GM12878 (cell line): ENCODE results near the gene KCNN1. TPM values are rescaled to one million over a fixed set of nuclear protein-coding genes. Genes with fewer than 3 reads are reported as not detected.

Experiments used
- ATAC-seq: fragments of 200-7000 bp; cut with Tn5 transposase; 3 replicates; pipeline ENCODE4 v1.9.1; 2020; ENCODE audit warnings: mild to moderate bottlenecking, moderate library complexity
- BruUV-seq: library from RNA; stranded (reverse); fragments of 400-500 nt; replicated peaks from 2 replicates; lab custom pipeline; 2021; lab: Mats Ljungman, UMichigan
- CTCF ChIA-PET: fragments of 300-600 bp; sonication (Branson Sonifier 250); formaldehyde crosslinking; extraction: SDS; loops from one replicate; lab custom pipeline; 2021; ENCODE audit warnings: inconsistent platforms; lab: Yijun Ruan, JAX
- POLR2A ChIA-PET: fragments of 350-600 bp; formaldehyde crosslinking; extraction: SDS; loops from one replicate; lab custom pipeline; 2021; ENCODE audit warnings: inconsistent platforms; lab: Charles Lee
- RAD21 ChIA-PET: fragments of 300-600 bp; sonication (Branson Sonifier 250); formaldehyde crosslinking; loops from one replicate; lab custom pipeline; 2023; ENCODE audit warnings: antibody characterized with exemption; ENCODE audit not compliant: unreplicated experiment; lab: Charles Lee
- SMC1A ChIA-PET: fragments of 300-600 bp; sonication (Branson Sonifier 250); formaldehyde crosslinking; loops from one replicate; lab custom pipeline; 2023; ENCODE audit not compliant: unreplicated experiment, uncharacterized antibody; lab: Charles Lee
- DNase-seq: peaks from one replicate; pipeline ENCODE4 v3.0.0-alpha.2; 2011; ENCODE audit warnings: low read depth, low spot score
- FAIRE-seq: peaks from 3 replicates; lab custom pipeline; 2011; peaks lifted over from hg19 to GRCh38; lab: Jason Lieb, UNC
- H2AFZ ChIP-seq: 2 replicates; pipeline ENCODE4 v1.6.0; 2011; ENCODE audit warnings: low read depth, low read length, control low read depth; ENCODE audit not compliant: control insufficient read depth
- H3K27ac ChIP-seq: 2 replicates; pipeline ENCODE4 v1.5.1; 2011; ENCODE audit warnings: control low read depth; ENCODE audit not compliant: control insufficient read depth, insufficient read depth
- H3K27me3 ChIP-seq, 2 experiments: replicated peaks in 1 of 2; 2 replicates each; pipeline versions ENCODE4 v1.6.0 to v1.6.1; 2011; ENCODE audit warnings: low read length in 1 of 2; ENCODE audit not compliant: control insufficient read depth in 2 of 2, insufficient read depth in 2 of 2
- H3K36me3 ChIP-seq, 2 experiments: 2 replicates each; pipeline ENCODE4 v1.5.1; 2011; ENCODE audit warnings: low read length in 1 of 2; ENCODE audit not compliant: control insufficient read depth in 2 of 2, insufficient read depth in 2 of 2
- H3K4me1 ChIP-seq: 2 replicates; pipeline ENCODE4 v1.6.1; 2011; ENCODE audit warnings: mild to moderate bottlenecking, low read length, moderate library complexity, mixed read lengths; ENCODE audit not compliant: control insufficient read depth, insufficient read depth
- H3K4me2 ChIP-seq: 2 replicates; pipeline ENCODE4 v1.6.0; 2011; ENCODE audit warnings: control low read depth; ENCODE audit not compliant: control insufficient read depth, insufficient read depth
- H3K4me3 ChIP-seq: fragments of 200-600 bp; sonication (generic); 2 replicates; pipeline ENCODE4 v1.5.1; 2016
- H3K79me2 ChIP-seq: 2 replicates; pipeline ENCODE4 v1.6.0; 2011; ENCODE audit warnings: low read length; ENCODE audit not compliant: control insufficient read depth, insufficient read depth
- H3K9ac ChIP-seq: 2 replicates; pipeline ENCODE4 v1.8.0; 2011; ENCODE audit warnings: low read length, control low read depth, mixed read lengths; ENCODE audit not compliant: control insufficient read depth, insufficient read depth
- H3K9me3 ChIP-seq: replicated peaks from 3 replicates; pipeline ENCODE4 v1.5.1; 2011; ENCODE audit warnings: mild to moderate bottlenecking, low read length; ENCODE audit not compliant: control insufficient read depth, insufficient read depth
- H4K20me1 ChIP-seq: 2 replicates; pipeline ENCODE4 v1.6.0; 2011; ENCODE audit not compliant: control insufficient read depth, insufficient read depth
- BCL3 ChIP-seq: IDR thresholded peaks from 2 replicates; pipeline ENCODE4 v1.6.1; 2011; ENCODE audit warnings: borderline replicate concordance, low read depth, mild to moderate bottlenecking, moderate library complexity, low read length; ENCODE audit not compliant: insufficient read depth, poor library complexity, severe bottlenecking
- CBX3 ChIP-seq: fragments of 200-600 bp; sonication (generic); IDR thresholded peaks from 2 replicates; pipeline ENCODE4 v1.6.1; 2016; ENCODE audit warnings: low read depth, borderline replicate concordance
- CHD1 ChIP-seq: IDR thresholded peaks from 2 replicates; pipeline ENCODE4 v1.6.1; 2012; ENCODE audit warnings: low read depth, low read length, improper control_type of control experiment
- CHD4 ChIP-seq: fragments of 200-600 bp; sonication (generic); IDR thresholded peaks from 2 replicates; pipeline ENCODE4 v1.6.1; 2016; ENCODE audit warnings: mild to moderate bottlenecking
- HDAC2 ChIP-seq: fragments of 200-600 bp; sonication (generic); IDR thresholded peaks from 2 replicates; pipeline ENCODE4 v1.6.1; 2017
- NFYA ChIP-seq: IDR thresholded peaks from 2 replicates; pipeline ENCODE4 v1.6.1; 2011; ENCODE audit warnings: low read depth, mild to moderate bottlenecking, low read length, improper control_type of control experiment, borderline replicate concordance
- PAX8 ChIP-seq: fragments of 450-650 bp; IDR thresholded peaks from 2 replicates; pipeline ENCODE4 v1.6.1; 2017; ENCODE audit warnings: mild to moderate bottlenecking, moderate library complexity
- POLR2A ChIP-seq: IDR thresholded peaks from 2 replicates; pipeline ENCODE4 v1.6.1; 2011; ENCODE audit warnings: low read depth, mild to moderate bottlenecking, low read length
- POU2F2 ChIP-seq: IDR thresholded peaks from 3 replicates; pipeline ENCODE4 v1.6.1; 2011; ENCODE audit warnings: low read depth, mild to moderate bottlenecking, low read length, borderline replicate concordance
- RCOR1 ChIP-seq: conservative IDR thresholded peaks from 2 replicates; pipeline ENCODE4 v1.6.1; 2012; ENCODE audit warnings: low read depth, low read length, improper control_type of control experiment
- SMC3 ChIP-seq: IDR thresholded peaks from 2 replicates; pipeline ENCODE4 v1.6.1; 2011; ENCODE audit warnings: low read length, improper control_type of control experiment, borderline replicate concordance
- SP1 ChIP-seq: IDR thresholded peaks from one replicate; pipeline ENCODE4 v1.6.1; 2011; ENCODE audit warnings: low read depth, low read length
- SUPT20H ChIP-seq: IDR thresholded peaks from 2 replicates; pipeline ENCODE4 v1.6.1; 2011; ENCODE audit warnings: low read depth, mild to moderate bottlenecking, low read length, moderate library complexity, borderline replicate concordance; ENCODE audit not compliant: control insufficient read depth
- YY1 ChIP-seq: IDR thresholded peaks from 2 replicates; pipeline ENCODE4 v1.6.1; 2011; ENCODE audit warnings: low read depth, mild to moderate bottlenecking, low read length
- WGBS: methylation state at CpG from one replicate; pipeline ENCODE4 v1.1.6; 2016; ENCODE audit warnings: low lambda C conversion rate; ENCODE audit not compliant: insufficient replicate concordance, insufficient coverage; ENCODE audit errors: missing lambda C conversion rate; 5-methylcytosine and 5-hydroxymethylcytosine counted together
- in situ Hi-C: fragments of 300-500 bp; cut with MboI; formaldehyde crosslinking; loops from 9 replicates; pipeline ENCODE4 v1.14.3; 2018; ENCODE audit warnings: mixed read lengths
- intact Hi-C: fragments of 100-400 bp; cut with micrococcal nuclease; formaldehyde crosslinking; loops from one replicate; pipeline ENCODE4 v1.14.2; 2022; ENCODE audit not compliant: unreplicated experiment
- polyA plus RNA-seq, 11 experiments: library from polyadenylated mRNA; depleted of rRNA in 4 of 11; unstranded in 6 of 11; stranded (reverse) in 5 of 11; fragments of >200 nt; fragmentation: Nextera tagmentation in 4 of 11; fragmentation: Illumina TruSeq in 1 of 11; extraction: Ambion mirVana in 4 of 11; extraction: Trizol in 1 of 11; gene quantifications; 1 replicate in 1 of 11; 2 replicates in 10 of 11; pipeline versions ENCODE4 v1.2.1 to v1.2.3, GENCODE V29; 2011 to 2016; ENCODE audit warnings: inconsistent platforms in 2 of 11, missing spikeins in 2 of 11, low read depth in 1 of 11
- total RNA-seq, 4 experiments: library from RNA; depleted of rRNA in 3 of 4; stranded (reverse); fragments of >200 nt in 3 of 4; fragmentation: Illumina TruSeq in 1 of 4; extraction: Trizol in 1 of 4; gene quantifications; 2 replicates each; pipeline versions ENCODE4 v1.2.1 to v1.2.3, GENCODE V29; 2013 to 2021

KCNN1 gene
- total and polyA plus RNA-seq, 10 of the 15 experiments (the other 5 are each of a cell fraction or from before 2014, with no cell fraction given) = 0.02 to 0.95 (median 0.16) TPM; not detected in 1

GRCh38 chr19:18020212-18021085, 53.5 kb downstream of the KCNN1 start:
- H2AFZ ChIP-seq = no peak overlapping the region
- in situ Hi-C loops (no loop called here), intact Hi-C loops (no loop called here)
- ChIA-PET SMC1A (no interaction called here), RAD21 (interaction anchor here (2.4 kb wide), 1 partner anchor 24 kb away, joined by 8 read pairs; no protein-coding TSS in a partner anchor), CTCF (interaction anchor here (1.1 to 1.4 kb wide), 2 partner anchors 13 to 36 kb away, joined by 3 read pairs; partner anchors contain the start of gene ARRDC2), POLR2A (interaction anchor here (2.8 kb wide), 1 partner anchor 25 kb away, joined by 16 read pairs; no protein-coding TSS in a partner anchor)
- BruUV-seq = no TSS peak
- no peaks in the 10 kb centered on the region for H3K36me3 ChIP-seq
- no peaks in the 10 kb centered on the region for H3K27me3 ChIP-seq
- H3K27ac ChIP-seq = no peak overlapping the region
- no peak overlapping the region for H3K4me2 ChIP-seq
- 79% methylated on average over 16 of the region's 16 CpGs for WGBS
- DNase-seq (no peak), FAIRE-seq (no peak), ATAC-seq (no peak)
- H3K4me3 ChIP-seq = no peak overlapping the region
- no peak overlapping the region for H3K9ac ChIP-seq
- H3K4me1 ChIP-seq = peaks cover 17% of the 10 kb centered on the region
- H3K79me2 ChIP-seq = peaks cover 7% of the 10 kb centered on the region
- no peaks in the 10 kb centered on the region for H4K20me1 ChIP-seq
- TF ChIP-seq HDAC2 = no peak
- no peak for TF ChIP-seq SMC3
- no peak for TF ChIP-seq NFYA
- TF ChIP-seq CHD1 = no peak
- TF ChIP-seq PAX8 = no peak
- TF ChIP-seq RCOR1 = no peak
- no peak for TF ChIP-seq POU2F2
- TF ChIP-seq SUPT20H = no peak
- TF ChIP-seq POLR2A = no peak
- no peak for TF ChIP-seq YY1
- TF ChIP-seq CHD4 = no peak
- no peak for TF ChIP-seq CBX3
- TF ChIP-seq SP1 = no peak
- no peak for TF ChIP-seq BCL3
- no peaks in the 10 kb centered on the region for H3K9me3 ChIP-seq
